ENCODE results near the gene SUPT7L.
A peak's percentile ranks its signal among the peaks of the same experiment; 100 is the strongest.
"Not testable (repeated sequence)": the region's sequence is repeated elsewhere in the genome, so short reads cannot be mapped to it uniquely, and the experiment has no call there.

The SUPT7L gene

GRCh38 chr2:27663285-27664153, at the start of gene SUPT7L, which contains the start of gene SLC4A1AP:
TSS of gene SUPT7L (minus strand) at chr2:27663614. CDS start at chr2:27662192, 1,422 bp downstream.
TSS of gene SLC4A1AP (plus strand) at chr2:27663889. CDS start at chr2:27663915, 26 bp downstream.
- DNase-seq: peak; percentile 75 to 80

GRCh38 chr2:27713201-27713600, 49.8 kb upstream of the SUPT7L start:
- no peak for DNase-seq

GRCh38 chr2:27712522-27712921, 49.1 kb upstream of the SUPT7L start:
- no peak for DNase-seq

- no peak for DNase-seq
These were observed 48.4 kb upstream of the SUPT7L start for GRCh38 chr2:27711804-27712203.

GRCh38 chr2:27710640-27711430, 47.4 kb upstream of the SUPT7L start:
- no peak for DNase-seq

GRCh38 chr2:27709960-27710575, 46.7 kb upstream of the SUPT7L start:
- DNase-seq: no peak

- no peak for DNase-seq
These were observed 45.9 kb upstream of the SUPT7L start for GRCh38 chr2:27709326-27709725.

- no peak for DNase-seq
These were observed 45.3 kb upstream of the SUPT7L start for GRCh38 chr2:27708666-27709065.

GRCh38 chr2:27708257-27708654, 44.8 kb upstream of the SUPT7L start:
- DNase-seq: no peak

GRCh38 chr2:27707462-27708256, 44.2 kb upstream of the SUPT7L start:
- DNase-seq: no peak

GRCh38 chr2:27705851-27706622, 42.6 kb upstream of the SUPT7L start:
- DNase-seq: no peak

GRCh38 chr2:27704342-27704876, 41.0 kb upstream of the SUPT7L start:
- DNase-seq: no peak

- DNase-seq: peak; percentile 91 to 93
These were observed 40.4 kb upstream of the SUPT7L start for GRCh38 chr2:27703638-27704341.

GRCh38 chr2:27702302-27702701, 38.9 kb upstream of the SUPT7L start:
- no peak for DNase-seq

- DNase-seq: no peak
These were observed 38.3 kb upstream of the SUPT7L start for GRCh38 chr2:27701676-27702075.

GRCh38 chr2:27697660-27698059, 34.2 kb upstream of the SUPT7L start:
- no peak for DNase-seq

- no peak for DNase-seq
These were observed 26.6 kb upstream of the SUPT7L start for GRCh38 chr2:27690052-27690451.

- DNase-seq: no peak
These were observed 26.0 kb upstream of the SUPT7L start for GRCh38 chr2:27689424-27689823.

- no peak for DNase-seq
These were observed 23.8 kb upstream of the SUPT7L start for GRCh38 chr2:27687232-27687631.

- DNase-seq: no peak
These were observed 22.2 kb upstream of the SUPT7L start for GRCh38 chr2:27685577-27685976.

- not testable (repeated sequence) for DNase-seq
These were observed 21.6 kb upstream of the SUPT7L start for GRCh38 chr2:27685006-27685405.
